ENCODE data around the gene KCNJ2. TPM values are rescaled to one million over a fixed set of nuclear protein-coding genes. Genes with fewer than 3 reads are reported as not detected.

Gene KCNJ2
- 20.5 and 25.0 TPM in 2 replicates for total RNA-seq

GRCh38 chr17:70168977-70169708 is at the start of gene KCNJ2:
KCNJ2 (plus strand) TSS chr17:70169532; CDS start chr17:70175040, 5,508 bp downstream.

Other genes starting within 250 kb of the KCNJ2 start
- gene KCNJ16, start 94.3 kb upstream of the KCNJ2 start, total RNA-seq, result under 0.01 and 0.13 TPM in 2 replicates